Endothelial cell of umbilical vein (primary cell): ENCODE data around the gene SNX3. TPM values are rescaled to one million over a fixed set of nuclear protein-coding genes. Genes with fewer than 3 reads are reported as not detected.

Source experiments
- BruUV-seq: library from RNA; stranded (reverse); fragments of 400-500 nt; replicated peaks from 2 replicates; lab custom pipeline; 2021; lab: Mats Ljungman, UMichigan
- CTCF ChIA-PET: fragments of 300-600, 350-600 bp; sonication (Branson Sonifier 250); formaldehyde crosslinking; loops from one replicate; lab custom pipeline; 2021; ENCODE audit warnings: antibody characterized with exemption, inconsistent platforms; lab: Charles Lee
- POLR2A ChIA-PET: fragments of 300-600, 350-600 bp; sonication (Branson Sonifier 250); formaldehyde crosslinking; loops from one replicate; lab custom pipeline; 2021; ENCODE audit warnings: antibody characterized with exemption, inconsistent platforms; lab: Charles Lee
- DNase-seq: peaks from one replicate; pipeline ENCODE4 v3.0.0-alpha.2; 2011; ENCODE audit warnings: low read depth, low spot score
- FAIRE-seq: peaks from 2 replicates; lab custom pipeline; 2011; peaks lifted over from hg19 to GRCh38; lab: Jason Lieb, UNC
- H2AFZ ChIP-seq: 2 replicates; pipeline ENCODE4 v1.6.0; 2012; ENCODE audit warnings: low read depth, low read length, control low read depth, inconsistent platforms
- H3K27ac ChIP-seq: 2 replicates; pipeline ENCODE4 v1.5.1; 2011; ENCODE audit warnings: low read depth, mild to moderate bottlenecking, control low read depth, low read length, moderate library complexity; ENCODE audit not compliant: insufficient read depth
- H3K27me3 ChIP-seq, 2 experiments: 2 replicates each; pipeline versions ENCODE4 v1.6.0 to v1.6.1; 2011; ENCODE audit warnings: low read length in 2 of 2, mixed read lengths in 1 of 2; ENCODE audit not compliant: control insufficient read depth in 2 of 2, insufficient read depth in 2 of 2
- H3K36me3 ChIP-seq, 2 experiments: 2 replicates in 1 of 2; 3 replicates in 1 of 2; pipeline ENCODE4 v1.5.1; 2011; ENCODE audit warnings: low read length in 2 of 2, mild to moderate bottlenecking in 1 of 2, moderate library complexity in 1 of 2; ENCODE audit not compliant: control insufficient read depth in 2 of 2, insufficient read depth in 2 of 2; ENCODE audit errors: extremely low read depth in 1 of 2
- H3K4me1 ChIP-seq: 3 replicates; pipeline ENCODE4 v1.5.1; 2011; ENCODE audit warnings: mild to moderate bottlenecking, low read length; ENCODE audit not compliant: control insufficient read depth, insufficient read depth; ENCODE audit errors: extremely low read depth
- H3K4me2 ChIP-seq: 2 replicates; pipeline ENCODE4 v1.6.1; 2011; ENCODE audit warnings: low read length, control low read depth, mixed read lengths; ENCODE audit not compliant: insufficient read depth
- H3K4me3 ChIP-seq, 3 experiments: fragments of 200-600 bp in 1 of 3; sonication (generic), shearing (Covaris generic) in 1 of 3; replicated peaks in 1 of 3; 2 replicates each; pipeline ENCODE4 v1.5.1; 2011 to 2016; ENCODE audit warnings: control low read depth in 3 of 3, low read length in 3 of 3, mild to moderate bottlenecking in 2 of 3, inconsistent platforms in 1 of 3, low read depth in 1 of 3, moderate library complexity in 1 of 3; ENCODE audit not compliant: insufficient read depth in 1 of 3
- H3K79me2 ChIP-seq: 2 replicates; pipeline ENCODE4 v1.6.0; 2012; ENCODE audit warnings: low read length, inconsistent platforms; ENCODE audit not compliant: control insufficient read depth, insufficient read depth
- H3K9ac ChIP-seq: replicated peaks from 2 replicates; pipeline ENCODE3; 2011; ENCODE audit warnings: low read length, control low read depth; ENCODE audit not compliant: insufficient read depth; ENCODE audit errors: extremely low read depth
- H3K9me1 ChIP-seq: replicated peaks from 3 replicates; pipeline ENCODE4 v1.6.0; 2011; ENCODE audit warnings: mild to moderate bottlenecking, low read length; ENCODE audit not compliant: control insufficient read depth, insufficient read depth; ENCODE audit errors: extremely low read depth
- H3K9me3 ChIP-seq: replicated peaks from 2 replicates; pipeline ENCODE4 v1.5.1; 2012; ENCODE audit warnings: low read length, inconsistent platforms; ENCODE audit not compliant: control insufficient read depth, insufficient read depth
- H4K20me1 ChIP-seq: replicated peaks from 2 replicates; pipeline ENCODE3; 2011; ENCODE audit warnings: mild to moderate bottlenecking, low read length; ENCODE audit not compliant: control insufficient read depth, insufficient read depth; ENCODE audit errors: extremely low read depth
- CTCF ChIP-seq, 2 donors: IDR thresholded peaks; 1 replicate in 1 of 2; 2 replicates in 1 of 2; pipeline ENCODE4 v1.5.1; 2011; ENCODE audit warnings: low read length in 2 of 2, mild to moderate bottlenecking in 2 of 2, moderate library complexity in 2 of 2, control low read depth in 1 of 2, inconsistent platforms in 1 of 2, low read depth in 1 of 2; ENCODE audit not compliant: insufficient read depth in 1 of 2; ENCODE audit errors: extremely low read depth in 1 of 2
- EZH2 ChIP-seq: IDR thresholded peaks from 2 replicates; pipeline ENCODE4 v1.6.1; 2012; ENCODE audit warnings: borderline replicate concordance, low read depth, mild to moderate bottlenecking, moderate library complexity, low read length, inconsistent platforms; ENCODE audit not compliant: severe bottlenecking
- FOS ChIP-seq: IDR thresholded peaks from 2 replicates; pipeline ENCODE4 v1.6.1; 2011; ENCODE audit warnings: mild to moderate bottlenecking, low read length, moderate library complexity, borderline replicate concordance; ENCODE audit not compliant: insufficient read depth
- GATA2 ChIP-seq: IDR thresholded peaks from 2 replicates; pipeline ENCODE4 v1.7.0; 2011; ENCODE audit warnings: low read depth, mild to moderate bottlenecking, moderate library complexity, mixed read lengths, low read length; ENCODE audit not compliant: insufficient read length, insufficient read depth
- MYC ChIP-seq: IDR thresholded peaks from one replicate; pipeline ENCODE4 v1.6.1; 2011; ENCODE audit warnings: mild to moderate bottlenecking, low read depth, low read length
- POLR2A ChIP-seq: IDR thresholded peaks from 2 replicates; pipeline ENCODE4 v1.6.1; 2012; ENCODE audit warnings: low read depth, mild to moderate bottlenecking, control low read depth, low read length
- POLR2AphosphoS5 ChIP-seq: IDR thresholded peaks from 2 replicates; pipeline ENCODE4 v1.6.1; 2012; ENCODE audit warnings: low read depth, mild to moderate bottlenecking, control low read depth, low read length, moderate library complexity; ENCODE audit not compliant: insufficient read depth
- dilution Hi-C: fragments of 300-500 bp; cut with MboI; formaldehyde crosslinking; loops from one replicate; pipeline ENCODE4 v1.15.0; 2019; ENCODE audit warnings: low sequenced_read_pairs; ENCODE audit not compliant: extremely low pct_ligation_motif_present
- intact Hi-C: fragments of 100-400 bp; cut with micrococcal nuclease; formaldehyde crosslinking; loops from one replicate; pipeline ENCODE4 v1.10.0; 2022
- polyA plus RNA-seq, 4 experiments: library from polyadenylated mRNA; depleted of rRNA in 3 of 4; stranded (reverse) in 3 of 4; unstranded in 1 of 4; fragments of >200 nt; gene quantifications; 2 replicates each; pipeline versions ENCODE4 v1.2.1 to v1.2.3, GENCODE V29; 2011 to 2012; ENCODE audit warnings: missing spikeins in 1 of 4
- total RNA-seq: library from RNA; stranded (reverse); gene quantifications from 2 replicates; pipeline ENCODE4 v1.2.3, GENCODE V29; 2021

The SNX3 gene
- total and polyA plus RNA-seq, 2 donors (not counting 3 experiments of a cell fraction or from before 2014, with no cell fraction given), result 155 to 281 TPM

- no peak overlapping the region for H2AFZ ChIP-seq
- no peaks in the 10 kb centered on the region for H3K27me3 ChIP-seq
- intact Hi-C loops, result no loop called here
- no peak overlapping the region for H3K4me2 ChIP-seq
- no peak overlapping the region for H3K4me3 ChIP-seq
- CTCF ChIA-PET, result interaction anchor here (1.0 to 2.7 kb wide), 3 partner anchors 10 to 189 kb away, joined by 3 to 11 read pairs (median 3); no protein-coding TSS in a partner anchor
- no peaks in the 10 kb centered on the region for H3K79me2 ChIP-seq
- dilution Hi-C loops, result no loop called here
- no peak overlapping the region for H3K27ac ChIP-seq
- POLR2A ChIA-PET, result no interaction called here
- no peaks in the 10 kb centered on the region for H3K36me3 ChIP-seq
- no peak for FAIRE-seq
- no peaks in the 10 kb centered on the region for H4K20me1 ChIP-seq
- BruUV-seq, result no TSS peak
- TF ChIP-seq POLR2AphosphoS5 (no peak), EZH2 (no peak), GATA2 (no peak), CTCF (IDR thresholded peaks at IDR 0.05; ENCODE audit: extremely low read depth in 1 of 2, insufficient read depth in 1 of 2, low read depth in 1 of 2, low read length in 2 of 2) (no peak), POLR2A (no peak), FOS (no peak), MYC (no peak)
- no peak for DNase-seq
- no peaks in the 10 kb centered on the region for H3K9me1 ChIP-seq
- no peak overlapping the region for H3K9ac ChIP-seq
- no peaks in the 10 kb centered on the region for H3K9me3 ChIP-seq
- no peaks in the 10 kb centered on the region for H3K4me1 ChIP-seq
Measured at GRCh38 chr6:108302386-108302785, 41.5 kb upstream of the SNX3 start.
